Mesenchymal stem cell (in vitro differentiated cells and primary cell): Measurements from ENCODE around the gene FAM13C.

Experiments
- DNase-seq: peaks from one replicate; pipeline ENCODE4 v3.0.0-alpha.2; 2013
- H2AFZ ChIP-seq: one replicate; pipeline ENCODE4 v1.6.1; 2013; ENCODE audit warnings: low read depth, mild to moderate bottlenecking, control low read depth, inconsistent platforms, low read length, moderate library complexity
- H2AK5ac ChIP-seq: 2 replicates; pipeline ENCODE4 v1.6.1; 2013; ENCODE audit warnings: low read length, moderate library complexity, mild to moderate bottlenecking, inconsistent platforms; ENCODE audit not compliant: severe bottlenecking
- H2BK120ac ChIP-seq: one replicate; pipeline ENCODE4 v1.6.1; 2013; ENCODE audit warnings: low read depth, mild to moderate bottlenecking, inconsistent platforms, low read length, moderate library complexity
- H2BK12ac ChIP-seq, 2 experiments: one replicate each; pipeline ENCODE4 v1.6.1; 2013; ENCODE audit warnings: inconsistent platforms in 2 of 2, low read length in 2 of 2, mild to moderate bottlenecking in 2 of 2, moderate library complexity in 2 of 2, control low read depth in 1 of 2
- H2BK15ac ChIP-seq: one replicate; pipeline ENCODE4 v1.6.1; 2013; ENCODE audit warnings: mild to moderate bottlenecking, low read depth, inconsistent platforms; ENCODE audit not compliant: poor library complexity, severe bottlenecking
- H2BK5ac ChIP-seq: 2 replicates; pipeline ENCODE4 v1.6.1; 2013; ENCODE audit warnings: low read depth, mild to moderate bottlenecking, low read length, control low read depth, inconsistent platforms; ENCODE audit not compliant: poor library complexity, severe bottlenecking
- H3K14ac ChIP-seq, 2 experiments: one replicate each; pipeline ENCODE4 v1.6.1; 2013; ENCODE audit warnings: inconsistent platforms in 2 of 2, low read length in 2 of 2, control low read depth in 1 of 2, mild to moderate bottlenecking in 1 of 2, moderate library complexity in 1 of 2
- H3K18ac ChIP-seq, 2 experiments: one replicate each; pipeline ENCODE4 v1.6.1; 2013; ENCODE audit warnings: inconsistent platforms in 2 of 2, low read length in 2 of 2, control low read depth in 1 of 2, low read depth in 1 of 2, mild to moderate bottlenecking in 1 of 2
- H3K23ac ChIP-seq, 2 experiments: one replicate each; pipeline ENCODE4 v1.6.1; 2013; ENCODE audit warnings: inconsistent platforms in 2 of 2, low read length in 2 of 2, mild to moderate bottlenecking in 2 of 2, moderate library complexity in 2 of 2, control low read depth in 1 of 2
- H3K27ac ChIP-seq: 2 replicates; pipeline ENCODE4 v1.5.1; 2013; ENCODE audit warnings: mild to moderate bottlenecking, moderate library complexity, low read length, control low read depth, inconsistent platforms; ENCODE audit not compliant: poor library complexity, severe bottlenecking
- H3K27me3 ChIP-seq, 2 experiments: 2 replicates each; pipeline versions ENCODE4 v1.6.1 to v1.7.0; 2013; ENCODE audit warnings: low read length in 2 of 2, mild to moderate bottlenecking in 2 of 2, moderate library complexity in 2 of 2, control low read depth in 1 of 2, inconsistent platforms in 1 of 2; ENCODE audit not compliant: control insufficient read depth in 1 of 2, insufficient read depth in 1 of 2
- H3K36me3 ChIP-seq, 2 experiments: 2 replicates each; pipeline versions ENCODE4 v1.6.1 to v1.7.0; 2013; ENCODE audit warnings: low read length in 2 of 2, control low read depth in 1 of 2, inconsistent platforms in 1 of 2, low read depth in 1 of 2, mild to moderate bottlenecking in 1 of 2; ENCODE audit not compliant: insufficient read depth in 2 of 2, control insufficient read depth in 1 of 2
- H3K4ac ChIP-seq, 2 experiments: one replicate each; pipeline ENCODE4 v1.6.1; 2013; ENCODE audit warnings: inconsistent platforms in 2 of 2, low read length in 2 of 2, mild to moderate bottlenecking in 2 of 2, moderate library complexity in 2 of 2, control low read depth in 1 of 2, low read depth in 1 of 2
- H3K4me1 ChIP-seq: 2 replicates; pipeline ENCODE4 v1.6.1; 2013; ENCODE audit warnings: low read depth, low read length, control low read depth; ENCODE audit not compliant: control insufficient read depth, insufficient read depth
- H3K4me2 ChIP-seq: 2 replicates; pipeline ENCODE4 v1.6.1; 2013; ENCODE audit warnings: low read length, mild to moderate bottlenecking, inconsistent platforms; ENCODE audit not compliant: poor library complexity, severe bottlenecking
- H3K4me3 ChIP-seq, 2 experiments: 2 replicates each; pipeline versions ENCODE4 v1.5.1 to v1.7.0; 2013; ENCODE audit warnings: low read length in 2 of 2, mild to moderate bottlenecking in 2 of 2, control low read depth in 1 of 2, low read depth in 1 of 2; ENCODE audit not compliant: insufficient read depth in 1 of 2
- H3K79me1 ChIP-seq: replicated peaks from 2 replicates; pipeline ENCODE4 v1.6.1; 2013; ENCODE audit warnings: mild to moderate bottlenecking, control low read depth, low read length, inconsistent platforms; ENCODE audit not compliant: poor library complexity, severe bottlenecking
- H3K9ac ChIP-seq: 2 replicates; pipeline ENCODE4 v1.7.0; 2013; ENCODE audit warnings: mild to moderate bottlenecking, low read length, moderate library complexity
- H3K9me3 ChIP-seq: 2 replicates; pipeline ENCODE4 v1.7.0; 2013; ENCODE audit warnings: mild to moderate bottlenecking, low read length; ENCODE audit not compliant: control insufficient read depth
- H4K8ac ChIP-seq: one replicate; pipeline ENCODE4 v1.6.1; 2013; ENCODE audit warnings: inconsistent platforms, mild to moderate bottlenecking, low read length, moderate library complexity
- H4K91ac ChIP-seq: one replicate; pipeline ENCODE4 v1.6.1; 2013; ENCODE audit warnings: mild to moderate bottlenecking, low read length, inconsistent platforms
- WGBS: methylation state at CpG from one replicate; pipeline ENCODE4 v1.1.7; 2013; ENCODE audit warnings: mixed read lengths; 5-methylcytosine and 5-hydroxymethylcytosine counted together

The FAM13C gene

DNA sequence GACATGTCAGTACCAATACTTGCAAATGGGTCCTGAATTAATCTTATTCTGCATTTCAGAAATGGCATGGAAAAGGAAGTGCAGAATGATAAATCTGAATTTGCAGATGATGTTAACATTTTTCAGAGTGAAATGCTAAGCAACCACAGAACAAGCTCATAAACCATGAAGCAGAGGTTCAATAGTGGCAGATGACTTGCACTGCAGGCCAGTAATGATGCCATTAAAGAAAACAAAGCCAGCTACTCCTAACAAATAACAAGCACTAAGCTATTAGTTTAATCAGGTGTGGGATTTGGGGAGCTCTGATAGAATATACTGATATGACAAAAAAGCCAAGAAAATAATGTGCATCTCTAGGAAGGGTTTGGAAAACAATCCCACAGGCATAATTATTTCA lies 85.4 kb downstream of the FAM13C start:
- Histone ChIP-seq H4K8ac (no peak overlapping the region), H3K4me3 (no peak overlapping the region), H3K14ac (no peak overlapping the region), H3K23ac (no peak overlapping the region), H3K18ac (no peak overlapping the region), H3K4me1 (no peaks in the 10 kb centered on the region), H3K27me3 (peaks cover 0 to 5% of the 10 kb centered on the region in 2 experiments), H3K9me3 (no peaks in the 10 kb centered on the region), H3K9ac (no peak overlapping the region), H3K36me3 (no peaks in the 10 kb centered on the region), H4K91ac (no peak overlapping the region), H3K79me1 (no peaks in the 10 kb centered on the region), H3K4me2 (no peak overlapping the region), H3K4ac (no peak overlapping the region), H2BK12ac (no peak overlapping the region), H2AFZ (no peak overlapping the region), H3K27ac (no peak overlapping the region), H2BK120ac (no peak overlapping the region), H2AK5ac (no peak overlapping the region), H2BK5ac (no peak overlapping the region), H2BK15ac (no peak overlapping the region)
- DNase-seq = no peak

- Histone ChIP-seq H3K4me1 (no peaks in the 10 kb centered on the region), H2BK120ac (no peak overlapping the region), H4K8ac (no peak overlapping the region), H3K27ac (no peak overlapping the region), H3K9ac (no peak overlapping the region), H3K23ac (no peak overlapping the region), H3K79me1 (no peaks in the 10 kb centered on the region), H3K4me2 (no peak overlapping the region), H3K4me3 (no peak overlapping the region), H4K91ac (no peak overlapping the region), H3K14ac (no peak overlapping the region), H2BK12ac (no peak overlapping the region), H2AK5ac (no peak overlapping the region), H3K36me3 (no peaks in the 10 kb centered on the region), H3K4ac (no peak overlapping the region), H2BK15ac (no peak overlapping the region), H3K9me3 (no peaks in the 10 kb centered on the region), H3K27me3 (peaks cover 0 to 5% of the 10 kb centered on the region in 2 experiments), H2BK5ac (no peak overlapping the region), H2AFZ (no peak overlapping the region), H3K18ac (no peak overlapping the region)
- DNase-seq = no peak
Measured at GRCh38 chr10:59276133-59276532, 86.2 kb downstream of the FAM13C start.

DNA sequence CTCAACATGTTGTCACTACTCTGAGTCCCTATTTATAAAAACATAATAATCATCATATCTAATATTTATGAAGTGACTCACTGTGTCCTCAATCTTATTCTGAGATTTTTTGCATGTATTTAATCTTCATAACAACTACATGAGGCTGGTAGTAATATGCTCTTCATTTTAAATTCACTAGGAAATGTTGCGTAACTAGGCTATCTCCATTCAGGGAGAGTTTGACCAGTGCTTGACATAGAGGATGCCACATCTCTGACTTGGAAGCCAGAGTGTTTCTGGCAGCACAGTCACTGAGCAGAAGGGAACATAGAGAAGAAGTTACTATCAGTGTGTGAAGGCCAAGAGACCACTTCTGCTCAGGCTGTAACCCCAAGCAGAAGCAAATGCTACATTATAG lies 88.9 kb downstream of the FAM13C start:
- no peak overlapping the region for H3K4me3 ChIP-seq
- H2BK120ac ChIP-seq = no peak overlapping the region
- H3K9ac ChIP-seq = no peak overlapping the region
- H2BK12ac ChIP-seq = no peak overlapping the region
- no peaks in the 10 kb centered on the region for H3K79me1 ChIP-seq
- no peak overlapping the region for H3K18ac ChIP-seq
- H2BK5ac ChIP-seq = no peak overlapping the region
- H3K4ac ChIP-seq = no peak overlapping the region
- DNase-seq = no peak
- H3K4me2 ChIP-seq = no peak overlapping the region
- no peak overlapping the region for H2BK15ac ChIP-seq
- no peaks in the 10 kb centered on the region for H3K4me1 ChIP-seq
- 100% methylated on average over 1 of the region's 1 CpG for WGBS
- no peak overlapping the region for H3K27ac ChIP-seq
- no peak overlapping the region for H2AFZ ChIP-seq
- H3K9me3 ChIP-seq = no peaks in the 10 kb centered on the region
- no peak overlapping the region for H4K91ac ChIP-seq
- H3K23ac ChIP-seq = no peak overlapping the region
- no peak overlapping the region for H3K14ac ChIP-seq
- no peak overlapping the region for H2AK5ac ChIP-seq
- H3K36me3 ChIP-seq = no peaks in the 10 kb centered on the region
- H3K27me3 ChIP-seq = peaks cover 0 to 3% of the 10 kb centered on the region in 2 experiments
- no peak overlapping the region for H4K8ac ChIP-seq

DNA sequence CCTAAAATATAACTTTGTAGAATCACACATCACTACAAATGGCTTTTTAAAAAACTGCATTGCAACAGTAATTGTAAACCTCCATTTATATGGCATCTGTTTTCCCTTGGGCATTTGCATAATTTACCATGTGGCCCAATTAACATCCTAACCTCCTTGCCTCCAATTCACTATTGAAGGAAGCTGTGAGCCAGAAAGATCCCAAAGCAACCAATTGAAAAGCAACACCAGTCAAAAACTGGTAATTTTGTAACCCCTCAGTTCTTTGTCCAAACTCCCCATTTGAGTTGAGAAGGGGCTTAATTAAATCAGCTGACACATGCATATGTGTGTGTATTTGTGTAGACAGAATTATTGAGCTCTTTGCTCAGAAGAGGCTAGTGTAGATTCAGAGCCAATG lies 90.3 kb downstream of the FAM13C start:
- no peak overlapping the region for H4K91ac ChIP-seq
- no peak overlapping the region for H2BK120ac ChIP-seq
- H3K27ac ChIP-seq = no peak overlapping the region
- H3K4ac ChIP-seq = no peak overlapping the region
- H3K27me3 ChIP-seq = peaks cover 0 to 3% of the 10 kb centered on the region in 2 experiments
- H2BK5ac ChIP-seq = no peak overlapping the region
- H3K9me3 ChIP-seq = no peaks in the 10 kb centered on the region
- H2BK12ac ChIP-seq = no peak overlapping the region
- H3K14ac ChIP-seq = no peak overlapping the region
- H2AFZ ChIP-seq = no peak overlapping the region
- H3K79me1 ChIP-seq = no peaks in the 10 kb centered on the region
- H2AK5ac ChIP-seq = no peak overlapping the region
- H2BK15ac ChIP-seq = no peak overlapping the region
- H3K18ac ChIP-seq = no peak overlapping the region
- no peak overlapping the region for H3K4me3 ChIP-seq
- H3K9ac ChIP-seq = no peak overlapping the region
- H3K4me2 ChIP-seq = no peak overlapping the region
- H4K8ac ChIP-seq = no peak overlapping the region
- no peak for DNase-seq
- H3K36me3 ChIP-seq = no peaks in the 10 kb centered on the region
- no peaks in the 10 kb centered on the region for H3K4me1 ChIP-seq
- no peak overlapping the region for H3K23ac ChIP-seq
